ENCODE measurements around the gene ANXA3.

The ANXA3 gene

DNA sequence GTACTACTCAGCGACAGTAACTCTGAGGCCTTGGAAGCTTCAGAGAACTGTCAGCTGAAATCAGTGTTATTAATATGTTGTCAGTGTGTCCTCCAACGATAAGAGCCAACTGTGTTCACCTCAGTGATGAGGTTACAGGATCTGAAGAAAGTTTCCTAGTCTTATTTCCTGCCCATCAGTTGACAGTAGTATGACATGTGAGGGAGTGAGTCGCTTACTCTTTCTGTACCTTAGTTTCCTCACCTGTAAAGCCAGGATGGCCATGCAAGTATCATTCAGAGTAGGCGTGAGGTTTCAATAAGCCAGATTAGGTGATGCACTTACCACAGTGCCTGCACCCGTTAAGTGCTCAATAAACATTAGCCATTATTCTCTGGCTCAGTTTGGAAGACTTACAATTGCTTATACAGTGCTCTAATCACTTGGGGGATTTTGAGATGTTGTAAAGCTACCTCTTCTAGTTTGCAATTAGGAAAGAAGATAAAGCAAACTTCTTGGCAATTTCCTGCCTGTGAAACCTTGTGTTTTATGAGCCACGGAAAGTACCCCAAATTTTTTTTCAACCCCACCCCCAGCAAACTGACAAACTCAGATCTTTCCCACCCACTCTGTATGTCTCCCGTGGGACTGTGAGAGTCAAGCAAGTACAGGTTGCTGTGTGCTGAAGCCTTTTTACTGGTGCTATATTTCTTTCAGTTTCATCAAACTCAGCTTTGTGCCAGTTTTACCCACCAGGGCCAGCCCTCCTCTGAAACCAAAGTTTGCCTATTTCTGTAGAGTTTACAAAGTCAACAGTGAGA is 62.2 kb downstream of the ANXA3 start:
- no peak for DNase-seq

- DNase-seq, result no peak
Observed at GRCh38 chr4:78616046-78616498, 64.5 kb downstream of the ANXA3 start.

GRCh38 chr4:78618436-78618835 is 66.9 kb downstream of the ANXA3 start:
- no peak for DNase-seq

- DNase-seq, result peak; percentile 98
Observed at GRCh38 chr4:78621395-78621794, 69.8 kb downstream of the ANXA3 start.

- DNase-seq, result peak; percentile 93
Observed at GRCh38 chr4:78622253-78622979, 70.8 kb downstream of the ANXA3 start.

GRCh38 chr4:78624048-78624447 is 72.5 kb downstream of the ANXA3 start:
- DNase-seq, result no peak

- no peak for DNase-seq
Observed at GRCh38 chr4:78625073-78625472, 73.5 kb downstream of the ANXA3 start.

DNA sequence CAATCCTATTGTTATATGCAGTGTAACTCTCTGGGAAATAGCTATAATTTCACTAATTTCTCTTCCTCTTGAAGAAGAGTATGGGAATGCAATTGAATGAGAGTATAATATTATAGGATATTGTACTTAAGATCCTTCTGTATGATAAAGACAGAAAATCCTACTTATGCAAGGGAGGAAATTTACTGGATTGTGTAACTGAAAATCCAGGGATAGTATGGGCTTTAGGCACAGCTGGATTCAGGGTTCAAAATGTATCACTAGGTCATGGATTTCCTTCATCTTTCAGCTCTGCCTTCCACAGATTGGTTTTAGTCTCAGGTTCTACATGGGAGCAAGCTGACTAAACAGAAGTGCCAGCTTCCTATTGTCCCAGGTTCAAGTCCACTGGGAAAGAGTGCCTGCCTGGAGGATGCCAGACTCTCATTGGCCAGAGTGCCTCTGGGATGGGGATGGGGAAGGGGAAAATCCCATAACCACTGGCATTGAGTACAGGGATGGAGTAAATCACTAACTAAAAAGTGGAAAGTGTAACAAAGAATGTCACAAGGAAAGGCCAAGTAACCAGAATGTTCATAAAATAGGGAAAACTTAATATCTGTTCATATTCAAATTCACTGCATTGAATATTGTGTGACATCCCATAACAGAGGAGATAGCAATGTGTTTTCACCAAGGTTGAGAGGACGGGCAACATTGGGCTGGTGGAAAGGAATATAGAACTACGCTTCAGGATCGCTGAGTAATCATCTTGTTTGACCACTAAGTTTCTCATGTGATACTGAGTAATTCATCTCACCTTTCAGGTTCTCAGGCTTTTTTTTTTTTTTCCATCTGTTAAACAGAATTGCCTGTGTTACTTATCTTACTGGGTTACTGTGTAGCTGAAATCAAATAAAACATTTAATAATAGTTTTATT is 75.7 kb downstream of the ANXA3 start:
- DNase-seq, result peak; percentile 55

DNA sequence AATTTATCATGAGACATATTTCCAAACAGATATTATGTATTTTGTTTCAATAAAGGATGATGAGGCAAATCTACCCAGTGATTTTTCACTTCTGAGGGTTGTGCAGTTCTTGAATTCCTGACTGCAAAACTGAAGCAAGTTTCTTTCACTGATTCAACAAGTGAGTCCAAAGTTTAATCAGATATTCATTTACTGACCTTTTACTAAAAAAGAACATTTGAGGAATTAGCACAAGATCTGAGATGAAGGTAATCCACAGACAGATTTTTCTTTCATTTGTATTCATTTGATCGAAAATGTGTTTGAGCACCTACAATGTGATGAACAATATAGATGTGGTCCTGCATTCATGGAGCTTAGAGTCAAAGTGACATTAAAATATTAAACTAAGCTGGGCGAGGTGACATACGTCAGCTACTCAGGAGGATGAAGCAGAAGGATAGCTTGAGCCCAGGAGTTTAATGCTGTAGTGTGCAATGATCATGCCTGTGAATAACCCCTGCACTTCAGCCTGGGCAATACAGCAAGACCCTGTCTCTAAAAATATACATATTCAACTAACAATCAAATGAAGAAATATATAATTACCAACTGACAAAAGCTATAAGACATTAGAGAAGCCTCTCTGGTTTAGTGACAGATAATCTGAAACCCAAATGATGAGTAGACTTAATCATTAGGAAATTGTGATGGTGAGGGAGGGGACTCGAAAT is 76.6 kb downstream of the ANXA3 start:
- no peak for DNase-seq

DNA sequence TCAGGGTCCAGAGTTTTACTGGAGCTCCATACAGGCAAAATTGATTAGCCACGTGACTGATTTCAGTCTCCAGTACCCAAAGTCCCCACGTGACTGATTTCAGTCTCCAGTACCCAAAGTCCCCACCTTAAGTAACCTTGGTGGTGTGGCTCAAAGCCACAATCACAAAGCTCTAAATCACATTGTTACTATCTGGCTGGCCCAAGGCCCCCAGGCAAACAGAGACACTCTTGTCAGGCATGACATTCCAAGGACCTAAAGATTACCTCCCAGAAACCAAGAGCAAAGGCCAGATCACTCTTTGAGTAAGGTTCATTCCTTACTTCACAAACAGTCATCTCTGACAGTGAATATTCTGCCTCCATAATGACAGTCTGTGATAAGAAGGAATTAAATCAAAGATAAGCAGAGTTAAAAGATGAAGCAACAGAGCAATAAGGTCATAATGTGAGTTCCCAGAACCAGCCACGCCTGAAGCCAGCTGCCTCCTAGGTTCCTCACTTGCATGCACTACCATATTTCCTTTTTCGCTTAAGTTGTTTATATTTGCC is 78.5 kb downstream of the ANXA3 start:
- DNase-seq, result peak; percentile 91

GRCh38 chr4:78630615-78631014 is 79.0 kb downstream of the ANXA3 start:
- DNase-seq, result peak; percentile 79

- DNase-seq, result peak; percentile 86
Observed at GRCh38 chr4:78634011-78634664, 82.6 kb downstream of the ANXA3 start.

- peak; percentile 81 for DNase-seq
Observed at GRCh38 chr4:78638337-78639172, 87.0 kb downstream of the ANXA3 start.

- no peak for DNase-seq
Observed at GRCh38 chr4:78640714-78641113, 89.1 kb downstream of the ANXA3 start.

- peak; percentile 85 for DNase-seq
Observed at GRCh38 chr4:78642934-78643333, 91.4 kb downstream of the ANXA3 start.

DNA sequence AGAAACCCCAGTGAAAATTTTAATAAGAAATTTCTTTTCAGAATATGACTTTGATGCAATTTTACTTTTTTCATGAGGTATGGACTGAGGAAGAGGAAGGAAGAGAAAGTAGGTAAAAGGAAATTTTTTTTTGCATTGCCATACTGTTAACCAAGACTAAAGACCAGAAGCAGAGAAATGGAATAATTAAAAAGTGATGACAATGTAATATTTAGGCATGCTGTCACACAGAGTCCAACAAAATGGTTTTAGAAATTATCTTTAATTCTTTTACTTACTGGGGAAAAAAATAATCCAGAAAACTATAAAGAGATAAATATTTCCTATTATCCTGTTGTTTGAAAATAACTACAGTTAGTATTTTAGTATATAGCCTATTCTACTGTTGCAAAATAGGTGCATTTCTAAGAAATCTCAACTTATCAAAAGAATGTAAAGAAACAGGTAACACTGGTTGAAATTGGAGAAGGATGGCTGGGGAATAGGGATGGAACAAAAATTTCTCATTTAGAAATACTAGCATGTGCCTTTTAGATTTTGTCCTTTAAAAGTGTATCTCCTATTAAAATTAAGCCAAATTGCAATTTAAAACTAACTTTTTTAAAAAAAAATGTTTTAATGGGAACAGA is 92.6 kb downstream of the ANXA3 start:
- DNase-seq, result no peak

- DNase-seq, result peak; percentile 92
Observed at GRCh38 chr4:78644744-78645330, 93.3 kb downstream of the ANXA3 start.

DNA sequence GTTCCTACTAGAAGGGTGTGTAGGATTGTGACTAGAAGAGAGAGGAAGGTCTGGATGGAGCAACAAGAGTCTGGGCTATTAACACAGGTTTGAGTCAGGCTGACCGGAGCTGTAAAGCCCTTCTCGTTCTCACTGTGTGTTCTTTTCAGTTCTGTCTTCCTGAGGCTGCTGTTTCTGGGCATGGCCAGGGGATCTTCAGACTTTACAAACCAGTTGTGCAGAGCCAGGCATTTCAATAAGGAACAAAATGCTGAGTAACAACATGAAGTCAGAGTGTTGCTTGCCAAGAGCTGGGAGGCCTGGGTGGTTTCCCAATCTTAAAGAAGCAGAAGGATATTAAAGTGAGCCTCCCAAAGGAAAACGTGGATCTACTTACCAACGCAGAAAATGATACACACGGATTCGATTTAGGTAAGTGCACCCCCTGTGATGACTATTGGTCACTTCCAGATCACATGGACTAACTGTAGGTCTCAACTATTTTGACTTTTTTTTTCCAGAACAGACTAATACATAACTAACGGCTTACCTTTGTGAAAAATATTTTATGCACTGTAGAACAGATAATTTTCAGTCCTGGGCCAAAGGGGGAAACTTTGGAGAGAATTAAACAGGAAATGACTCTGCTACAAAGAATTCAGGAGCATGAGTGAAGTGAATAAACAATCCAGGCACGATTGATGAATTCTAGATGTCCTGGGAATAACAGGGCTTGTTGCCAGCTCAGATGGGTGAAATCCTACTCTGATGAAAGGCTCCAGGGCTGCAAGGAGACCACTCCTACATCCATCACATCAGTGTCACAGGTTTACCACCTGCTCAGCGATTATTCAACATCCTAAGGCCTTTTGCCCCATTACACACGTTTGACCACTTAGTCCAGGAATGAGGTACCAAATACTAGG is 94.5 kb downstream of the ANXA3 start:
- DNase-seq, result peak; percentile 84

DNA sequence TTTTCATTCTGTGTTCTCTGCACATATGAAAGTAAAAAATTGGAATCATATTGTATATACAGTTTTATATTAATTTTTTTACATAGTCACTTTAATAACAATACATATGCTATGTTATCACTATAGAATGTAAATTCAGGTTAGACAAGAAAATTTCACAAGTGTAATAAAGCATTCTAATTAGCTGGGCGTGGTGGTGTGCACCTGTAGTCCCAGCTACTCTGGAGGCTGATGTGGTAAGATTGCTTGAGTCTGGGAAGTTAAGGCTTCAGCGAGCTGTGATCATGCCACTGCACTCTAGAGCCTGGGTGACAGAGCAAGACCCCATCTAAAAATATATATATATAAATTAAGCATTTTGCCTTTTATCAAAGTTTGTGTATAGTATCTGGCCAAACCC is 95.7 kb downstream of the ANXA3 start:
- no peak for DNase-seq
